Coronary artery (tissue), 2 donors: ENCODE results near the gene FBXO21.
"Not testable (repeated sequence)": the region's sequence is repeated elsewhere in the genome, so short reads cannot be mapped to it uniquely, and the experiment has no call there.

Experiments
- DNase-seq: peaks from one replicate; pipeline ENCODE4 v3.0.0-alpha.2; 2017; ENCODE audit warnings: low spot score
- H3K27ac ChIP-seq, 2 donors: fragments of 200-600 bp; sonication (generic); one replicate each; pipeline ENCODE4 v1.5.1; 2016 to 2019
- H3K4me3 ChIP-seq: fragments of 200-600 bp; sonication (generic); 2 replicates; pipeline ENCODE4 v1.5.1; 2016; ENCODE audit warnings: mild to moderate bottlenecking, moderate library complexity
- TF ChIP-seq, protein P1 (sequence below): fragments of 200-600 bp; sonication (generic); IDR thresholded peaks from one replicate; pipeline ENCODE4 v1.5.1; 2019; ENCODE audit warnings: antibody characterized with exemption

Gene FBXO21

DNA sequence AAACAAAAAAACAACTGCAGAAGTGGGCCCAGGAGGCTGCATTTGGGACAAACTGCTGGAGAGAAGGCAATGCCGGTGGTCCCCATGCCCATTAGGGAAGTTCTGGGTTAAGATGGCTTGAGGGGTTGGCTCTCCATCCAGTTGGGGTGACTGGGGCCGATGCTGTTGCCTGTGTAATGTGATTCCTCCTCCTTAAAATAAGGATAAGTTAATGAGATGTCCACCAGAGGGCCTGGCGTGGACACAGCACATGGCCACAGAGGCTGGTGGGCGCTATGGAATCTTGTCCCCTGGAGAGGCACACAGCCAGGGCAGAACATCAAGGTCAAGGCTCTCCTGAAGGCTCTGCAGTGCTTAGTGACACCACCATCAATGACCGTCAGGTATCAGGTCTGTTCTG is 90.0 kb downstream of the FBXO21 start:
- no peak for DNase-seq
- H3K27ac ChIP-seq = no peak overlapping the region

DNA sequence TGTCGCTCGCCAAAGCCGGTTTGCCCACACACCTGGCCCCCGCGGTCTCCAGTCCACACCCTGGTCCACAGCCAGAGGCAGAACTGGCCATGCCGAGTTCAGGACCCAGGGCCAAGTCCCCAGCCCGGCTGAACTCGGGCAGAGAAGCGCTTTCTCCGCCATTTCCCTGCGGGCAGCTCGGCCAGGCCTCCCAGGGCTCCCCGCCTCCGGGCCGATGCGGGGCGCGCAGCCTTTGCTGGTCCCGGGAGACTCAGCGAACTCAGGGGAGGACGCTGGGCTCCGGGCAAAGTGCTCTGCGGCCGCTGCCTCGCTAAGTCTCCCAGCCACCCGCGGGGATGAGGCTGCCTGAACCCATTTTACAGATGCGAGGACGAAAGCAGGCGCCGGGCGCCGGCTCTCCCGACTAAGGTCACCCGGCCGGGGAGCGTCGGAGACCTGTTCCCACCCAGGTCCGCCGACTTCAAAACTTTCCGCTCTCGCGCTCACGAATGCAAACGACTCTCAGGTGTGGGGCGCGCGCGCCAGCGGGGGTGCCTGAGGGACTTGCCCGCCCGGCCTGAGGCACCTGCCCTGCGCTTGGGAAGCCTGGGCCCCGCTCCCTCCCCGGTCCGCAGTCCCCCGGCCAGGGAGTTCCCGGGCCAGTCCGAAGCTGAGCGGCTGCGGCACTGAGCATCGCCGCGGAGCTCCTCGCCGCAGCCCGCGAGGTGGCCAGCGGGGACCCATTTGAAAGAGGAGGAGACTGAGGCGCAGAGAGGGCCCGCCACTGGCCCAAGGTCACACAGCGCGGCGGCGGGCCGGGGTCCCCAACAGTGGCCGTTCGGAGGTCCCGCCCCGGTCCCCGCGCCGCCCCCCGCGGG is 91.7 kb downstream of the FBXO21 start:
- TF ChIP-seq, protein P1, sequence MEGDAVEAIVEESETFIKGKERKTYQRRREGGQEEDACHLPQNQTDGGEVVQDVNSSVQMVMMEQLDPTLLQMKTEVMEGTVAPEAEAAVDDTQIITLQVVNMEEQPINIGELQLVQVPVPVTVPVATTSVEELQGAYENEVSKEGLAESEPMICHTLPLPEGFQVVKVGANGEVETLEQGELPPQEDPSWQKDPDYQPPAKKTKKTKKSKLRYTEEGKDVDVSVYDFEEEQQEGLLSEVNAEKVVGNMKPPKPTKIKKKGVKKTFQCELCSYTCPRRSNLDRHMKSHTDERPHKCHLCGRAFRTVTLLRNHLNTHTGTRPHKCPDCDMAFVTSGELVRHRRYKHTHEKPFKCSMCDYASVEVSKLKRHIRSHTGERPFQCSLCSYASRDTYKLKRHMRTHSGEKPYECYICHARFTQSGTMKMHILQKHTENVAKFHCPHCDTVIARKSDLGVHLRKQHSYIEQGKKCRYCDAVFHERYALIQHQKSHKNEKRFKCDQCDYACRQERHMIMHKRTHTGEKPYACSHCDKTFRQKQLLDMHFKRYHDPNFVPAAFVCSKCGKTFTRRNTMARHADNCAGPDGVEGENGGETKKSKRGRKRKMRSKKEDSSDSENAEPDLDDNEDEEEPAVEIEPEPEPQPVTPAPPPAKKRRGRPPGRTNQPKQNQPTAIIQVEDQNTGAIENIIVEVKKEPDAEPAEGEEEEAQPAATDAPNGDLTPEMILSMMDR = no peak
- peak overlapping the region; percentile 70 for H3K4me3 ChIP-seq
- DNase-seq = no peak
- H3K27ac ChIP-seq = no peak overlapping the region

More for the DNA sequence above, 90.0 kb downstream of the FBXO21 start:
- TF ChIP-seq, protein P1 = no peak
- no peak overlapping the region for H3K4me3 ChIP-seq

DNA sequence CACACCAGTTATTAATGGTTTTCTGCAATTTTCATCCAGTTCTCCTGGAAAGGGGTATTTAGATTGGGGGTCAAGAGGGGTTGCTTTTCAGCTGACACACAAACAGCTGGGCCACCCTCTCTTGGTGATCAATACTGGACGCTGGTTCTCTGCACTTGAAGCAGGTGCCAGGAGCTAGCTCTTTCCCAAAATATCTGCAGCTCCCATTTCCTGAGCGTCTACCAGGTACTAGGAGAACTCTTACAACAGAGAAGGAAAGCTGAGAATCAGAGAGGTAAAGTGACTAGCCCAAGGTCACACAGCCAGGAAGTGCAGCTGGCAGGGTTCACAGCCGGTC is 92.3 kb downstream of the FBXO21 start:
- peak overlapping the region; percentile 70 for H3K4me3 ChIP-seq
- TF ChIP-seq, protein P1 = no peak
- H3K27ac ChIP-seq = no peak overlapping the region
- DNase-seq = no peak

DNA sequence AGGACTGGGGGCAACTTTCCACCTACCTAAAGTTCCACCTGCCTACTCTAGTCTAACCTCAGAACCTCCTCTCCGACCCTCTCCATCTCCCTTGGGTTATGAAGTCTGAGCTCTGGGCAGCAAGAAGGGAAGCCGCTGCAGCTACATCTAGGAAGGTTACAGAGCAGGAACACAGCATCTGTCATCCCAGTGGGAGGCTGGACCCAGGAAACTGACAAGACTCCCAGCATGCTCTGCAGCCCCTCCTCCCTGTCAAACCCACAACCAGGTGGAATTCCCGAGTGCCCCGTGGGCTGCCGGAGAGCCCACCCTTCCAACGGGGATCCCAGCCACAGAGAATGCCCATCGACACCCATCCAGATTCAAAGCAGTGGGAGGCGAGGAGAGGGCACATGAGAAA is 93.1 kb downstream of the FBXO21 start:
- no peak overlapping the region for H3K4me3 ChIP-seq
- no peak overlapping the region for H3K27ac ChIP-seq
- TF ChIP-seq, protein P1 = no peak
- DNase-seq = no peak

DNA sequence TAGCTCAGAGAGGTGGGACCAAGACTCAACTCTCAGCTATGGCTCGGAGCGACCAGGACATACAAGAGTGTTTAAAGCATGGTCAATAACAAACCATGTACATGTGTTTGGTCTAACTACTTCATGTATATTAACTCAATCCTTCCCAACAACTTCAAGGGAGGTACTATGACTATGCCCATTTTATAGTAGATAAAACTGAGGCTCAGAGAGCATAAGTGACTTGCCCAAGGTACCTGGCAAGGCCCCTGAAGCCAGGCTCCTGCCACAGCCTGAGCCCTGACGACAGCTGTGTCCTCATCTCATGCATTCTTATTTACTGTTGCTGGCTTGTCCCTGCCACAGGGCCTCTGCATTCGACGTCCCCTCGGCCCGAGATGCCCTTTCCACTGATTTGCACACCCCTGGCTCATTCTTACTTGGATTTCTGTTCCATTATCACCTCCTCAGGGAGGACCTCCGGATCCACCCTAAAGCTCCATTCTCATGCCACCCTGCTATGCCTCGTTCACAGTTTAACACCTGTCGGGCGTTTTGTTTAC is 93.7 kb downstream of the FBXO21 start:
- H3K4me3 ChIP-seq = no peak overlapping the region

DNA sequence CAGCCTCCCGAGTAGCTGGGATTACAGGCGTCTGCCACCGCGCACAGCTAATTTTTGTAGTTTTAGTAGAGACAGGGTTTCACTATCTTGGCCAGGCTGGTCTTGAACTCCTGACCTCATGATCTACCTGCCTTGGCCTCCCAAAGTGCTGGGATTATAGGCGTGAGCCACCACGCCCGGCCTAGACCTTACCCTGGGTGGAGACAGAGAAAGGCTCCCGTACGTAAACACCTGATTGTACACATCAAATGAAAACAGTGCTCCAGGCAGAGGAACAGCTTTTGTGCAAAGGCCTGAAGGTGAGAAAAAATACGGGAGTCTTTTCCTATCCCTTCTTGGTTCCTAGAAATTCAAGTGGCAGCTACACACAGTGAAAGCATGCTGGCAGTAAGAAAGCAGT is 95.1 kb downstream of the FBXO21 start:
- DNase-seq = not testable (repeated sequence)

More for the DNA sequence above, 93.7 kb downstream of the FBXO21 start:
- TF ChIP-seq, protein P1 = no peak
- DNase-seq = no peak
- no peak overlapping the region for H3K27ac ChIP-seq

DNA sequence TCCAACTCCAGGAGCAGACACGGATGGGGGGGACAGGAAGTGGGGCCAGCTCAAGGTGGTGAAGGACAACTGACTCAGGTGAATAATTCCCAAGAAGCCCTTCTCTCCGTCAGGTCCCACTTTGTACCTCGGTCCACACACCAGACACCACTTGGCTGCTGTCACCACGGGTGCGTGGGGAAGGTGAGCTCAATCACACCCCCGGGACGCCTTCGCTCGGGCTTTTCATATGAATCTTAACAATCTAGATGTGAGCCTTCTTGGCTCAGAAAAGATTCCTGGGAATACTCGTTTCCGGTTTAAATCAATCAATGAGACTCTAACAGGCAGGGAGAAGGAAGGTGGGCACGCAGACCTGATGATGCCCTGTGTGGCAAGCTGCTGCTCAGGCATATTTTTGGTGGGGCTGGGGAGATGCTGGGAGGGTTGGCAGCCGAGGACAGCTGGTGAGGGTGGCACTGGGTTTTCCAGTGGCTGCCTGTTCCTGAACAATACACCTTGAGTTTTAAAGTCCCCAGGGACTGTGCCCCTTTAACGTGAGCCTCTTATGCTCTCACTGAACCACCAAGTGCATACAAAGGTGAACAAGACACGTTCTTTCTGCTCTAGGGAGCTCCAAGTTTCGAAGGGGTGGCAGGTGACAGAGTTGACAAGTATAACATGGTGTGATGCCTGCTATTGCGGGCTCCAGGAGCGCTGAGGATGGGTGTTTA is 96.2 kb downstream of the FBXO21 start:
- Histone ChIP-seq H3K4me3 (no peak overlapping the region), H3K27ac (no peak overlapping the region)
- no peak for DNase-seq
- TF ChIP-seq, protein P1 = no peak

More for the DNA sequence above, 95.1 kb downstream of the FBXO21 start:
- not testable (repeated sequence) for H3K27ac ChIP-seq, H3K4me3 ChIP-seq
